ENCODE results near the gene SLC9A9. TPM values are rescaled to one million over a fixed set of nuclear protein-coding genes. Genes with fewer than 3 reads are reported as not detected.
A peak's percentile ranks its signal among the peaks of the same experiment; 100 is the strongest.
"Not testable (repeated sequence)": the region's sequence is repeated elsewhere in the genome, so short reads cannot be mapped to it uniquely, and the experiment has no call there.

The SLC9A9 gene
- total RNA-seq, 1 donor: 3.5 TPM

DNA sequence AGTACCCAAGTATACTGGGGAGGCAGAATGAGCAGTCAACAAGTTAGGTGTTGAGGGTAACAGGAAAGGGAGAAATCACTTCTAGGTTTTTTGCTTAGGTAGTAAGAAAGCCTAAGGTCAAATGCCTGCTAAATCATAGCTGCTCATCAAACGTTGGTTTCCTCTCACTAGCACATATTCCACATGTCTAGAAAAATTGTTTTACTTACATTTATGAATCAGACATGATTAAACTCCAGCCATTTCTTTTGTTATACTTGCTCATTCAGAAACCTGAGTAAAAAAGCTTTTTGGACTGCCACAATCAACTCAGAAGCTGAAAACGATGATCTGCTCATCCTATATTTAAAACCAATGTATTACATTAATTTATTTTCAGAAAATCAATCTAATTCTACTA is 40.2 kb downstream of the SLC9A9 start:
- H3K4me3 ChIP-seq (ENCODE audit: low read depth, low read length): no peak overlapping the region
- DNase-seq (ENCODE audit: low read depth): no peak
- TF ChIP-seq, protein P1, sequence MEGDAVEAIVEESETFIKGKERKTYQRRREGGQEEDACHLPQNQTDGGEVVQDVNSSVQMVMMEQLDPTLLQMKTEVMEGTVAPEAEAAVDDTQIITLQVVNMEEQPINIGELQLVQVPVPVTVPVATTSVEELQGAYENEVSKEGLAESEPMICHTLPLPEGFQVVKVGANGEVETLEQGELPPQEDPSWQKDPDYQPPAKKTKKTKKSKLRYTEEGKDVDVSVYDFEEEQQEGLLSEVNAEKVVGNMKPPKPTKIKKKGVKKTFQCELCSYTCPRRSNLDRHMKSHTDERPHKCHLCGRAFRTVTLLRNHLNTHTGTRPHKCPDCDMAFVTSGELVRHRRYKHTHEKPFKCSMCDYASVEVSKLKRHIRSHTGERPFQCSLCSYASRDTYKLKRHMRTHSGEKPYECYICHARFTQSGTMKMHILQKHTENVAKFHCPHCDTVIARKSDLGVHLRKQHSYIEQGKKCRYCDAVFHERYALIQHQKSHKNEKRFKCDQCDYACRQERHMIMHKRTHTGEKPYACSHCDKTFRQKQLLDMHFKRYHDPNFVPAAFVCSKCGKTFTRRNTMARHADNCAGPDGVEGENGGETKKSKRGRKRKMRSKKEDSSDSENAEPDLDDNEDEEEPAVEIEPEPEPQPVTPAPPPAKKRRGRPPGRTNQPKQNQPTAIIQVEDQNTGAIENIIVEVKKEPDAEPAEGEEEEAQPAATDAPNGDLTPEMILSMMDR (IDR thresholded peaks at IDR 0.05; ENCODE audit: insufficient read depth, low read depth, low read length): no peak

DNA sequence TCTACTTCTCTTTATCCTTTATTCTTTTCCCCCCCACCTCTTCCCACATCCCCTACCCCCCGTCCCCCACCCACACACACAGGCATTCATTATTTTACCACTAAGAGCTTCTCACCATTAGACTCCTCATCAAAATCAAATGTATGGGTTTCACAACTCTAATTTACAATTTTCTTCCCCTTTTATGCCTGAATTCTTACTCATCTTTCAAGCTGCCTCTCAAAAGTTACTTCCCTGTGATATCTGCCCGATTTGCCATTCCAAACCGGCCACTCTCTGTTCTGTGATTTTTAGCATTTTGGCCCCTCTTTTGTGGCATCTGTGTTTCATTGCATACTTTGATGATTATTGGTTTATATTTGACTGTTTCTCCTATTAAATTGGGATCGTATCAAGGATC is 42.2 kb downstream of the SLC9A9 start:
- H3K4me3 ChIP-seq (ENCODE audit: low read depth, low read length): no peak overlapping the region
- no peak for DNase-seq (ENCODE audit: low read depth)
- TF ChIP-seq, protein P1 (IDR thresholded peaks at IDR 0.05; ENCODE audit: insufficient read depth, low read depth, low read length): no peak

DNA sequence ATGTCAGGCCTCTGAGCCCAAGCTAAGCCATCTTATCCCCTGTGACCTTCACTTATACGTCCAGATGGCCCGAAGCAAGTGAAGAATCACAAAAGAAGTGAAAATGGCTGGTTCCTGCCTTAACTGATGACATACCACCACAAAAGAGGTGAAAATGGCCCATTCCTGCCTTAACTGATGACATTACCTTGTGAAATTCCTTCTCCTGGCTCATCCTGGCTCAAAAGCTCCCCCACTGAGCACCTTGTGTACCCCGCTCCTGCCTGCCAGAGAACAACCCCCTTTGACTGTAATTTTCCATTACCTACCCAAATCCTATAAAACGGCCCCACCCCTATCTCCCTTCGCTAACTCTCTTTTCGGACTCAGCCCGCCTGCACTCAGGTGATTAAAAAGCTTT is 42.8 kb downstream of the SLC9A9 start:
- H3K4me3 ChIP-seq (ENCODE audit: low read depth, low read length); DNase-seq (ENCODE audit: low read depth): not testable (repeated sequence)

DNA sequence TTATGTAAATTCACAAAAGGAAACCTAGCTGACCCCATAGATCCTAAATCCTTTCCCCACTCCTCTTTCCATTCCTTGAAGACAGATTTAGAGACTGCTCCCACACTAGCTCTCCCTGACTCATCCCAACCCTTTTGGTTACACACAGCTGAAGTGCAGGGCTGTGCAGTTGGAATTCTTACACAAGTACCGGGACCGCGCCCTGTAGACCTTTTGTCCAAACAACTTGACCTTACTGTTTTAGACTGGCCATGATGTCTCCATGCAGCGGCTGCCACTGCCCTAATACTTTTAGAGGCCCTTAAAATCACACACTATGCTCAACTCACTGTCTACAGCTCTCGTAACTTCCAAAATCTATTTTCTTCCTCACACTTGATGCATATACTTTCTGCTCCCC is 47.2 kb downstream of the SLC9A9 start:
- not testable (repeated sequence) for H3K4me3 ChIP-seq (ENCODE audit: low read depth, low read length)
- DNase-seq (ENCODE audit: low read depth): peak; percentile 56

DNA sequence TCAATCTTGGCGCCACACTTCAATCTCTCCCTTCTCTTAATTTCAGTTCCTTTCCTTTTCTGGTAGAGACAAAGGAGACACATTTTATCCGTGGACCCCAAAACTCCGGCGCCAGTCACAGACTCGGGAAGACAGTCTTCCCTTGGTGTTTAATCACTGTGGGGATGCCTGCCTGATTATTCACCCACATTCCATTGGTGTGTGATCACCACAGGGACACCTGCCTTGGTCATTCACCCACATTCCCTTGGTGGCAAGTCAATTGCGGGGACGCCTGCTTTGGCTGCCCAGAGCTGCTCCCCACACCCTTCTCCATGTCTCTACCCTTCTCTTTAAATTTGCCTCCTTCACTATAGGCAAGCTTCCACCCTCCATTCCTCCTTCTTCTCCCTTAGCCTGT is 50.1 kb downstream of the SLC9A9 start:
- not testable (repeated sequence) for DNase-seq (ENCODE audit: low read depth); H3K4me3 ChIP-seq (ENCODE audit: low read depth, low read length)

DNA sequence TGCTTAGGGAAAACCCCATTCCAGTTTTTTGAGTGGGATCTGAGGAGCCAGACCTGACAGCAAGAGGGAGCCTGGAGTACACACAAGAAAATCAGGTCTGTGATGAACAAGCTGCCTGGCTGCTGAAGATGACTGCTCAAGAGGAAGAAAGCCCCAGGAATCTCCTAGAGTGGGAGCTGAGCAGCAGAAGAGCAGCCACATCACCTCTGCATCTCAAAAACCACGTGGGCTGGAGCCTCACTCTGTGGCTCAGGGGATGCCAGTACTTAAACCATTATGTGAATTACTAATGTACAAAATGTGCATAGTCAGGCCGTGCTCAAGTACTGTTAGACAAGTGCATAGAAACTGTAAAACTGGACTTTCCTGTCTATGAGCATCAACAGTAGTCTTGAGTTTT is 52.4 kb downstream of the SLC9A9 start:
- TF ChIP-seq, protein P1 (IDR thresholded peaks at IDR 0.05; ENCODE audit: insufficient read depth, low read depth, low read length): peak; percentile 9
- H3K4me3 ChIP-seq (ENCODE audit: low read depth, low read length): no peak overlapping the region
- DNase-seq (ENCODE audit: low read depth): no peak

DNA sequence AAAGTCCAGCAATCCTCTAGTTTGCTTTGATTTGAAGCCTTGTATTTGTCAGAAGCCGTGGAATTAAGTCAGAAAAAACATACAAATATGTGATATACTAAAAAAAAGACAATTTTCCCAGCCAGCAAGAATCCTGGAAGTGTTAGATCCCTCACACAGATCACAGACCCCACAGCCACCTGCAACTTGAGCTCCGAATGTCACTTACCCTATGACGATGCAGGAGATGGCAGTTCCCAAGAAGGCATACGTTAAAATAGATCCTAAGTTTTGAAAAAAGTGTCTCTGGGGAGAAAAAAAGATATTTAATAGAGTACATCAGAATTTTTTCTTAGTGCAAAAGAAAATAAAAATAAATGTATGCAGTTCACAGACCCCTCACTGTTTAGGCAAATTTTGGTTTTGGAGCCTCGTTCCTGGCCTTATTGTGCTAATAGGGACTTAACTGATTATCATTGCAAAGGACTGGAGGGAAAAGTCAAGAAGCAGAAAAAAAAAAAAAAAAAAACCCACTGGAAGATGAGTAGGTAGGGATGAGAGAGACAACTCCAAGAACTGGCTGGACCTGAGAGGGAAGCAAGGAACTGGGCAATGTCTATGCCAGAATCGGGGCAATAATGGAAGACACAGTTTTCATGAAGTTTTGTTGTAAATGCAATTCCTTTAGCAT is 53.3 kb downstream of the SLC9A9 start:
- TF ChIP-seq, protein P1 (IDR thresholded peaks at IDR 0.05; ENCODE audit: insufficient read depth, low read depth, low read length): no peak
- no peak overlapping the region for H3K4me3 ChIP-seq (ENCODE audit: low read depth, low read length)

DNA sequence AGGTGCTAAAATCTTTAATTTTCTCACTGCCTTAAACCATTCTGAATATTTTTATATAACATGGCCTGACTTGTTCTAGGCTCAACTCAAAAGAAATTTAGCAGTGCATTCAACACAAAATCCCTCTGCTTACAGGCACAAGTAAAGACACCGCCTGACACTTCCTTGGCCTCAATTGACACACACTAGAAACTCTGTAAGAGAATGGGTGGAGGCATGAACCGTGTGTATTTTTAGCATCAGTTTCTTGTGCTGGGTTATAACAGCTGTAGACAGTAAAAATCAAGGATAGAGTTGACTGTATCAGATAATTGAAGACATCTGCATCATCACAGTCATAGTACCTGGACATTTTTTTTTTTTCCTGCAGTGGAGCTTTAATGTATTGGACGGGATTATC is 54.3 kb downstream of the SLC9A9 start:
- TF ChIP-seq, protein P1 (IDR thresholded peaks at IDR 0.05; ENCODE audit: insufficient read depth, low read depth, low read length): no peak
- DNase-seq (ENCODE audit: low read depth): peak; percentile 18
- no peak overlapping the region for H3K4me3 ChIP-seq (ENCODE audit: low read depth, low read length)

More for the DNA sequence above, 53.3 kb downstream of the SLC9A9 start:
- DNase-seq (ENCODE audit: low read depth): no peak
